Measurements from ENCODE around the gene LSAMP. TPM values are rescaled to one million over a fixed set of nuclear protein-coding genes. Genes with fewer than 3 reads are reported as not detected.

The LSAMP gene
- total RNA-seq, 1 donor from 2014 or later = 16.4 TPM

DNA sequence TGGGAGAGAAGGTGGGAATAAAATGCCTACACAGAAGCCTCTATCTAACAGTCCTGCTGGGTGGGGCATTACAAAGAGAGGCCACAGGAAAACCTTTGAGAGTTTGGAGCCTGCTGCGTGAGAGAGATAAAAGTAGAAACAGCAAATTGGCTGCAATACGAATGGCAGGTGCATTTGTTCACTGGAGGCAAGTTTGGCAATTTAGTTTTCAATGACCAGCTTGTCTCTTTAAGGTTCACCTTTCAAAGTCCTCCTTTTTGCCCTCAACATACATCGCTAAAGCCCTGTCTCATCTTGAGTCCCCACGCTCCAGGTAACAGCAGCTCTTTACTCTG, 405.7 kb downstream of the LSAMP start:
- H3K9me3 Mint-ChIP-seq (ENCODE audit: unreplicated experiment) = no peaks in the 10 kb centered on the region
- Histone ChIP-seq H3K4me1 (ENCODE audit: insufficient read depth, low read length) (no peaks in the 10 kb centered on the region), H3K36me3 (ENCODE audit: insufficient read depth, low read length) (no peaks in the 10 kb centered on the region), H3K79me2 (ENCODE audit: insufficient read depth, low read length) (no peaks in the 10 kb centered on the region), H3K27me3 (ENCODE audit: insufficient read depth, low read length) (no peaks in the 10 kb centered on the region), H2AFZ (ENCODE audit: low read depth, low read length) (no peak overlapping the region), H3K9ac (ENCODE audit: low read length) (no peak overlapping the region), H3K4me3 (ENCODE audit: insufficient read depth, low read depth, low read length) (no peak overlapping the region), H3K9me3 (ENCODE audit: insufficient read depth, low read depth, low read length) (no peaks in the 10 kb centered on the region), H3K4me2 (ENCODE audit: low read length) (no peak overlapping the region), H4K20me1 (ENCODE audit: insufficient read depth, low read length) (no peaks in the 10 kb centered on the region), H3K27ac (ENCODE audit: low read depth, low read length) (no peak overlapping the region)
- H3K27me3 Mint-ChIP-seq (ENCODE audit: low read depth, unreplicated experiment) = no peaks in the 10 kb centered on the region
- FAIRE-seq (no peak), DNase-seq (ENCODE audit: low read depth) (no peak)
- TF ChIP-seq EZH2 (IDR thresholded peaks at IDR 0.05; ENCODE audit: insufficient read depth, low read length) = no peak
- TF ChIP-seq, protein P1, sequence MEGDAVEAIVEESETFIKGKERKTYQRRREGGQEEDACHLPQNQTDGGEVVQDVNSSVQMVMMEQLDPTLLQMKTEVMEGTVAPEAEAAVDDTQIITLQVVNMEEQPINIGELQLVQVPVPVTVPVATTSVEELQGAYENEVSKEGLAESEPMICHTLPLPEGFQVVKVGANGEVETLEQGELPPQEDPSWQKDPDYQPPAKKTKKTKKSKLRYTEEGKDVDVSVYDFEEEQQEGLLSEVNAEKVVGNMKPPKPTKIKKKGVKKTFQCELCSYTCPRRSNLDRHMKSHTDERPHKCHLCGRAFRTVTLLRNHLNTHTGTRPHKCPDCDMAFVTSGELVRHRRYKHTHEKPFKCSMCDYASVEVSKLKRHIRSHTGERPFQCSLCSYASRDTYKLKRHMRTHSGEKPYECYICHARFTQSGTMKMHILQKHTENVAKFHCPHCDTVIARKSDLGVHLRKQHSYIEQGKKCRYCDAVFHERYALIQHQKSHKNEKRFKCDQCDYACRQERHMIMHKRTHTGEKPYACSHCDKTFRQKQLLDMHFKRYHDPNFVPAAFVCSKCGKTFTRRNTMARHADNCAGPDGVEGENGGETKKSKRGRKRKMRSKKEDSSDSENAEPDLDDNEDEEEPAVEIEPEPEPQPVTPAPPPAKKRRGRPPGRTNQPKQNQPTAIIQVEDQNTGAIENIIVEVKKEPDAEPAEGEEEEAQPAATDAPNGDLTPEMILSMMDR (IDR thresholded peaks at IDR 0.05; ENCODE audit: insufficient read depth, low read depth, low read length) = no peak
- no peak overlapping the region for H3K4me3 Mint-ChIP-seq (ENCODE audit: unreplicated experiment)
- H3K27ac Mint-ChIP-seq (ENCODE audit: unreplicated experiment) = no peak overlapping the region
- H3K4me1 Mint-ChIP-seq (ENCODE audit: low read depth, unreplicated experiment) = peaks cover 9% of the 10 kb centered on the region
- H3K36me3 Mint-ChIP-seq (ENCODE audit: low read depth, unreplicated experiment) = no peaks in the 10 kb centered on the region

DNA sequence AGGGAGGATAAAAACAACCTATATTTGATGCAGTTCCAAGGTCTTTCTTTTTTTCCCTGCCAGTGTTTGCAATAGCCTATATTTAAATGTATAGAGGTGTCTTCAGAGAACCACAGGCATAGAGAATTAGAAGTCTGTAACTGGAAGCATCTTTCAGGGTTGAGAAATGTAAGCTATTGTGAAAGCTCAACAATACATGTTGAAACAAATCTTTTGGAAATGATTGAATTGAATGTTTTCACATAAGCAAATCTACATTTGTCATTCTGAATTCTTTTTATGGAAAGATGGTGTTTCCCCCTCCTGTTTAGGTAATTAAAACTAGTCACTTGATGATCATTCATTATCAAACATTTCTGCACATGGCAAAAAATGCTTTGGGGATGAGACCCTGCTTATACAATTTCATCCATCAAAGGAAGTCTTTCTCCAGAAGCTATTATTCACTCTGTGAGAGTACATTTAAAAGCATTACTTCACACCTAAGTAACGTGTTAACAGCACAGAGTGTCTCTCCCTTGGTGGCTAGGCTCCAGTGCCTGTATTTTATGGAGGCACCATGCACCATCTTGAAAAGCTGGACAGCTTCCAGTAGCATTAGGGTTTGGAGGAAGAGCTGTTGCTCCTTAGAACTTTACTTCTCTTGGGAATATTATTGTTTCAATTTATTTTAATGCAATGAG, 406.2 kb downstream of the LSAMP start:
- no peak for FAIRE-seq
- no peaks in the 10 kb centered on the region for H4K20me1 ChIP-seq (ENCODE audit: insufficient read depth, low read length)
- H3K79me2 ChIP-seq (ENCODE audit: insufficient read depth, low read length) = no peaks in the 10 kb centered on the region
- H3K4me3 ChIP-seq (ENCODE audit: insufficient read depth, low read depth, low read length) = no peak overlapping the region
- H3K27me3 ChIP-seq (ENCODE audit: insufficient read depth, low read length) = no peaks in the 10 kb centered on the region
- H3K4me3 Mint-ChIP-seq (ENCODE audit: unreplicated experiment) = no peak overlapping the region
- DNase-seq (ENCODE audit: low read depth) = no peak
- no peak overlapping the region for H3K27ac ChIP-seq (ENCODE audit: low read depth, low read length)
- no peaks in the 10 kb centered on the region for H3K27me3 Mint-ChIP-seq (ENCODE audit: low read depth, unreplicated experiment)
- H3K4me1 Mint-ChIP-seq (ENCODE audit: low read depth, unreplicated experiment) = peaks cover 13% of the 10 kb centered on the region
- H3K9me3 Mint-ChIP-seq (ENCODE audit: unreplicated experiment) = no peaks in the 10 kb centered on the region
- no peak overlapping the region for H2AFZ ChIP-seq (ENCODE audit: low read depth, low read length)
- H3K27ac Mint-ChIP-seq (ENCODE audit: unreplicated experiment) = no peak overlapping the region
- H3K4me2 ChIP-seq (ENCODE audit: low read length) = no peak overlapping the region
- no peak overlapping the region for H3K9ac ChIP-seq (ENCODE audit: low read length)
- H3K9me3 ChIP-seq (ENCODE audit: insufficient read depth, low read depth, low read length) = no peaks in the 10 kb centered on the region
- H3K4me1 ChIP-seq (ENCODE audit: insufficient read depth, low read length) = no peaks in the 10 kb centered on the region
- no peaks in the 10 kb centered on the region for H3K36me3 ChIP-seq (ENCODE audit: insufficient read depth, low read length)
- no peak for TF ChIP-seq EZH2 (IDR thresholded peaks at IDR 0.05; ENCODE audit: insufficient read depth, low read length)
- TF ChIP-seq, protein P1 (IDR thresholded peaks at IDR 0.05; ENCODE audit: insufficient read depth, low read depth, low read length) = no peak
- no peaks in the 10 kb centered on the region for H3K36me3 Mint-ChIP-seq (ENCODE audit: low read depth, unreplicated experiment)

All from astrocyte (in vitro differentiated cells and primary cell).